ENCODE measurements around the gene FAM117A. TPM values are rescaled to one million over a fixed set of nuclear protein-coding genes. Genes with fewer than 3 reads are reported as not detected.

FAM117A gene
- total RNA-seq, 6 experiments from 2014 or later = 4.4 to 7.3 (median 5.9) TPM

GRCh38 chr17:49787884-49788477 lies 24.1 kb upstream of the FAM117A start:
- H3K9me3 ChIP-seq = no peaks in the 10 kb centered on the region
- peaks cover 0 to 23% (median 2%) of the 10 kb centered on the region in 4 donors for H3K36me3 ChIP-seq
- WGBS (ENCODE audit: insufficient coverage, low coverage, low lambda C conversion rate, missing lambda C conversion rate) = 4% methylated on average over 17 of the region's 17 CpGs
- peaks cover 0 to 13% (median 6%) of the 10 kb centered on the region in 4 donors for H3K4me1 ChIP-seq
- ATAC-seq (no peak), DNase-seq (no peak)
- peak overlapping the region; percentile 53 to 96 (median 95) for H3K27ac ChIP-seq
- no peaks in the 10 kb centered on the region for H3K27me3 ChIP-seq
- H3K4me3 ChIP-seq = peak overlapping the region; percentile 71 to 86 (median 84)
- no peak for TF ChIP-seq CTCF (IDR thresholded peaks at IDR 0.05)
- TF ChIP-seq POLR2A (IDR thresholded peaks at IDR 0.05) = no peak
- intact Hi-C loops (cut with DNase I) = loop anchor here in 1 of 2 donors (10.0 kb wide), 1 partner anchor 213 kb away; the partner anchor contains the start of gene NXPH3

- 71% methylated on average over 1 of the region's 1 CpG for WGBS (ENCODE audit: insufficient coverage, low coverage, low lambda C conversion rate, missing lambda C conversion rate)
- TF ChIP-seq CTCF (IDR thresholded peaks at IDR 0.05) (no peak), POLR2A (IDR thresholded peaks at IDR 0.05) (no peak)
- Histone ChIP-seq H3K27ac (no peak overlapping the region), H3K9me3 (no peaks in the 10 kb centered on the region), H3K4me3 (no peak overlapping the region), H3K4me1 (peaks cover 0 to 6% (median 3%) of the 10 kb centered on the region in 4 donors), H3K27me3 (no peaks in the 10 kb centered on the region), H3K36me3 (no peaks in the 10 kb centered on the region)
- DNase-seq (no peak), ATAC-seq (no peak)
- intact Hi-C loops (cut with DNase I) = loop anchor here in 1 of 2 donors (10.0 kb wide), 1 partner anchor 210 kb away; the partner anchor contains the start of gene NXPH3
These were observed 20.7 kb upstream of the FAM117A start for GRCh38 chr17:49784636-49785035.

GRCh38 chr17:49783791-49784190 lies 19.9 kb upstream of the FAM117A start:
- ATAC-seq = no peak
- peaks cover 0 to 6% (median 0%) of the 10 kb centered on the region in 4 donors for H3K4me1 ChIP-seq

GRCh38 chr17:49783071-49783715 lies 19.3 kb upstream of the FAM117A start:
- H3K27me3 ChIP-seq = no peaks in the 10 kb centered on the region
- peaks cover 0 to 6% (median 0%) of the 10 kb centered on the region in 4 donors for H3K4me1 ChIP-seq
- intact Hi-C loops (cut with DNase I) = loop anchor here in 1 of 2 donors (10.0 kb wide), 1 partner anchor 208 kb away; the partner anchor contains the start of gene NXPH3
- WGBS (ENCODE audit: insufficient coverage, low coverage, low lambda C conversion rate, missing lambda C conversion rate) = 48% methylated on average over 3 of the region's 3 CpGs
- H3K27ac ChIP-seq = no peak overlapping the region
- no peak for ATAC-seq
- no peaks in the 10 kb centered on the region for H3K36me3 ChIP-seq
- DNase-seq = no peak
- H3K4me3 ChIP-seq = no peak overlapping the region
- TF ChIP-seq POLR2A (IDR thresholded peaks at IDR 0.05) = no peak
- TF ChIP-seq CTCF (IDR thresholded peaks at IDR 0.05) = no peak
- H3K9me3 ChIP-seq = no peaks in the 10 kb centered on the region

More at GRCh38 chr17:49783791-49784190, 19.9 kb upstream of the FAM117A start:
- Histone ChIP-seq H3K36me3 (no peaks in the 10 kb centered on the region), H3K27ac (no peak overlapping the region), H3K4me3 (no peak overlapping the region), H3K9me3 (no peaks in the 10 kb centered on the region), H3K27me3 (no peaks in the 10 kb centered on the region)
- TF ChIP-seq POLR2A (IDR thresholded peaks at IDR 0.05) (no peak), CTCF (IDR thresholded peaks at IDR 0.05) (no peak)
- no peak for DNase-seq
- intact Hi-C loops (cut with DNase I) = loop anchor here in 1 of 2 donors (10.0 kb wide), 1 partner anchor 209 kb away; the partner anchor contains the start of gene NXPH3

Measured in right lobe of liver (tissue), 6 donors.